Myocyte (in vitro differentiated cells): ENCODE results near the gene PTGER2. TPM values are rescaled to one million over a fixed set of nuclear protein-coding genes. Genes with fewer than 3 reads are reported as not detected.

Experiments used
- DNase-seq: peaks from one replicate; pipeline ENCODE4 v3.0.0-alpha.2; 2012; ENCODE audit warnings: low read depth
- total RNA-seq: library from RNA; depleted of rRNA; stranded (reverse); fragments of >200 nt; gene quantifications from 2 replicates; pipeline ENCODE4 v1.2.3, GENCODE V29; 2014

The PTGER2 gene
- total RNA-seq, 1 donor from 2014 or later = 13.2 TPM

DNA sequence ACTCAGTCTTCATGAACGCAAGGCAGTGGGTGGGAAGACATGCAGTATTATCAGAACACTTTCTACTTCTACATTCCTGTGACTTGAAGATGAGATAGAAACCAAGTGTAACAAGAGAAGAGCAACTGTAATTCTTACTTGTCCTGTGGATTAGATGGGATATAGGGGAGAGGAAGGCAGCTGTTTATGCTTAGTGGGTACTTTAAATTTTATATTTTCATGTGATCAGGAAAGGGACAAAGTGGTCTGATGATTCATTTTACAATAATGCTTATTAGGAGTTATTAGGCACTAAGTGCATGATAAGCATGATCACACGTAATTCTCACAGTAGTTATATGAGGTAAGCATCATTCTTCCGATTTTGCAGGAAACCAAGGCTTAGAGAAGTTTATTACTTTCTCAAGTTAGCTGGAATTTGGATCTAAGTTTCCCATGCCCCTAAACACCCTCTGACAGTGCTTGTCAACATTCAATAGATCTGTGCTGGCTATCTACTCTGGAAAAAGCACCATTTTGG, 52.7 kb downstream of the PTGER2 start:
- no peak for DNase-seq

DNA sequence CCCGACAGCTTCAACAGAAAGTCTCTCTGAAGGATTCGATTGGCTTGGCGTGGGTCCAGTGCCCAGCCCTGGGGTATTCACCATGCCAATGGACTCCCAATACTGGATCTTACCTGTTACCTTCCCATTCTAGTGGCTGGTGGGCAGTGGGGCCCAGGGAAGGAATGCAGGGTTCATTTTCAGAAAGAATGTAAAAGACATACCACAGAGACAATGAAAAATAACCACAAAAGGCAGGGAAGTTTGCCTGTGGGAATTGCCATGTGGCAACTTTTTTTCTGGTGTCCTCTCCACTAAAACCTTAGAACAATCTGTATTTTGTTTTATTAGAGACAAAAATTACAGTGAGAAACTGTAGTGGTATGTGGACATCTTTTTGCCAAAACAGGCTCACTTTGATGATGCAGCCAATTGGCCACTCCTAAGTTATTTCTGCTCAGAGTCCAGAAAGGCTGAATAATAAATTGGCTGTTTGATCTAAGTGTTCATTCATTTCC, 55.2 kb downstream of the PTGER2 start:
- DNase-seq = peak; percentile 73

DNA sequence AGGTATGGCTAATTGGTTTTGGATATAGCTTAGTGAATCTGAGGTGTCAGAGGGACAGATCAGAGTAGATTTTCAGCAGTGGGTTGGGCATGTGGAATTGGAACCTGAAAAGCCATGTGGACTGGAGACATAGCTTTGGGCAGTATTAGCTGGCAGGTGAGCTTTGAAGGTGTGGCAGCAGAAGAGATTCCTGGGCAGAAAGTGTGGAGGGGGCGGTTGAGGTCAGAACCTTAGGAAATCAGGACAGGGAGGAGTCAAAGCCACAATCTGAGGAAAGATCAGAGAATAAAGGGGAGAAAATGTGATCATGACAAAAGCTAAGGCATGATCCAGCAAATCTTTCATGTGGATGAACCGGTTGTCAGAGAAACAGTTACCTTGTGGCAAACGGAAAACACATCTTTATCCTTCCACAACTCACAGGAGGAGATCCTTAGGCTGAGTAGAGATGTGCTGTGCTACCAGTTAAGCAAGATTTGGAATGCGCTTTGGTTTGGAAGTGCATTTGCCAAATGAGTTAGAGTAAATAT, 56.4 kb downstream of the PTGER2 start:
- no peak for DNase-seq

DNA sequence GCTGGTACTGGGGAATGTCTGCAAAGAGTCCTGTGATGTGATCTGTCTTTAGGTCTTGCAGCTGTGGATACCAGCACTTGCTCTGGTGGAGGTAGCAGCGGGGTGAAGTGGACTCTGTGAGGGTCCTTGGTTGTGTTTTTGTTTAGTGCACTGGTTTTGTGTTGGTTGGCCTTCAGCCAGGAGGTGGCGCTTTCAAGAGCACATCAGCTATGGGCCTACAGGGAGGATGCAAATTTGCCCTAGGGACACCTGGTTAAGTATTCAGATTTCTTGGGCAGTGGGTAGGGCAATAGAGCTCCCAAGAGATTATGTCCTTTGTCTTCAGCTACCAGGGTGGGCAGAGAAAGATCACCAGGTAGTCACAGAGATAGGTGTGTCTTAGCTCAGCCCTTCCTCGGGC, 63.8 kb downstream of the PTGER2 start:
- DNase-seq = no peak

Other genes starting within 250 kb of the PTGER2 start
- 29.7 and 50.9 TPM in 2 replicates for gene NID2, start 245.3 kb upstream of the PTGER2 start, total RNA-seq
- 0.16 TPM in 1 of 2 replicates, not detected in the other for gene PTGDR, start 46.6 kb upstream of the PTGER2 start, total RNA-seq
- gene TXNDC16, start 238.2 kb downstream of the PTGER2 start, total RNA-seq = 6.7 and 7.6 TPM in 2 replicates
- 1.2 and 1.6 TPM in 2 replicates for gene GPR137C, start 238.5 kb downstream of the PTGER2 start, total RNA-seq